Fibroblast of peridontal ligament (primary cell): Measurements from ENCODE around the gene FOXK1.

Experiments
- DNase-seq: peaks from one replicate; pipeline ENCODE4 v3.0.0-alpha.2; 2010; ENCODE audit errors: extremely low read depth

FOXK1 gene

GRCh38 chr7:4765776-4766490 lies 83.8 kb downstream of the FOXK1 start:
- no peak for DNase-seq

- DNase-seq, result no peak
Observed at GRCh38 chr7:4766666-4767519, 84.8 kb downstream of the FOXK1 start.

GRCh38 chr7:4768597-4769569 lies 86.8 kb downstream of the FOXK1 start:
- DNase-seq, result no peak

GRCh38 chr7:4769761-4770160 lies 87.7 kb downstream of the FOXK1 start:
- DNase-seq, result no peak

GRCh38 chr7:4770886-4771285 lies 88.8 kb downstream of the FOXK1 start:
- DNase-seq, result no peak

- DNase-seq, result no peak
Observed at GRCh38 chr7:4771737-4772136, 89.6 kb downstream of the FOXK1 start.

GRCh38 chr7:4772306-4772705 lies 90.2 kb downstream of the FOXK1 start:
- DNase-seq, result no peak

- no peak for DNase-seq
Observed at GRCh38 chr7:4774007-4774406, 91.9 kb downstream of the FOXK1 start.

- DNase-seq, result peak; percentile 83
Observed at GRCh38 chr7:4774658-4775249, 92.7 kb downstream of the FOXK1 start.

- peak; percentile 93 for DNase-seq
Observed at GRCh38 chr7:4775250-4775847, 93.3 kb downstream of the FOXK1 start, which contains the start of gene AP5Z1. TSS of gene AP5Z1 (plus strand) at chr7:4775623. CDS start at chr7:4775716, 93 bp downstream.

- DNase-seq, result peak; percentile 46
Observed at GRCh38 chr7:4775848-4776623, 93.9 kb downstream of the FOXK1 start.

GRCh38 chr7:4779118-4779517 lies 97.0 kb downstream of the FOXK1 start:
- no peak for DNase-seq

- no peak for DNase-seq
Observed at GRCh38 chr7:4781366-4782069, 99.4 kb downstream of the FOXK1 start.

- no peak for DNase-seq
Observed at GRCh38 chr7:4782333-4783291, 100.5 kb downstream of the FOXK1 start.

GRCh38 chr7:4783292-4783652 lies 101.2 kb downstream of the FOXK1 start:
- no peak for DNase-seq

GRCh38 chr7:4783762-4784351 lies 101.8 kb downstream of the FOXK1 start:
- no peak for DNase-seq

GRCh38 chr7:4784799-4785198 lies 102.7 kb downstream of the FOXK1 start:
- no peak for DNase-seq

- no peak for DNase-seq
Observed at GRCh38 chr7:4785371-4785770, 103.3 kb downstream of the FOXK1 start.
